Mammary epithelial cell (primary cell): Measurements from ENCODE around the gene TPM4.

Source experiments
- CTCF ChIP-seq, 2 donors: IDR thresholded peaks in 1 of 2; conservative IDR thresholded peaks in 1 of 2; 2 replicates each; pipeline ENCODE4 v1.5.1; 2011 to 2012; ENCODE audit warnings: inconsistent platforms in 2 of 2, low read length in 2 of 2, mild to moderate bottlenecking in 2 of 2, control low read depth in 1 of 2, low read depth in 1 of 2; ENCODE audit not compliant: insufficient read depth in 1 of 2; ENCODE audit errors: extremely low read depth in 1 of 2
- EZH2 ChIP-seq: IDR thresholded peaks from 2 replicates; pipeline ENCODE4 v1.6.1; 2012; ENCODE audit warnings: low read length, inconsistent platforms, borderline replicate concordance

- TF ChIP-seq CTCF (conservative IDR thresholded peaks at IDR 0.05 in 1 of 2, IDR thresholded peaks at IDR 0.05 in 1 of 2; ENCODE audit: extremely low read depth in 1 of 2, insufficient read depth in 1 of 2, low read depth in 1 of 2, low read length in 2 of 2) (no peak), EZH2 (no peak)
Measured at GRCh38 chr19:16121967-16122366, 45.7 kb downstream of the TPM4 start.
